Brain microvascular endothelial cell (primary cell): ENCODE results near the gene C13orf42.

ENCODE experiments used
- DNase-seq: peaks from one replicate; pipeline ENCODE4 v3.0.0-alpha.2; 2020
- H3K27ac ChIP-seq: fragments of 250-450 bp; sonication (Bioruptor Pico); 2 replicates; pipeline ENCODE4 v1.5.1; 2020; ENCODE audit warnings: mild to moderate bottlenecking, moderate library complexity
- H3K27me3 ChIP-seq: fragments of 250-450 bp; sonication (Bioruptor Pico); replicated peaks from 2 replicates; pipeline ENCODE4 v1.5.1; 2020; ENCODE audit warnings: mild to moderate bottlenecking
- H3K36me3 ChIP-seq: fragments of 250-450 bp; sonication (Bioruptor Pico); replicated peaks from 2 replicates; pipeline ENCODE4 v1.5.1; 2020; ENCODE audit warnings: mild to moderate bottlenecking
- H3K4me3 ChIP-seq: 2 replicates; pipeline ENCODE4 v1.5.1; 2011; ENCODE audit warnings: low read depth, mild to moderate bottlenecking, control low read depth, low read length, moderate library complexity
- in situ Hi-C: cut with HindIII; loops from 2 replicates; pipeline ENCODE4 v1.10.0; 2017; ENCODE audit warnings: low sequenced_read_pairs, low pct_ligation_motif_present
- TF ChIP-seq, protein P1 (sequence below): IDR thresholded peaks from 2 replicates; pipeline ENCODE4 v1.5.1; 2011; ENCODE audit warnings: low read depth, mild to moderate bottlenecking, moderate library complexity, low read length, control low read depth, inconsistent platforms; ENCODE audit errors: missing control alignments

C13orf42 gene

GRCh38 chr13:51148223-51148951, 37.3 kb upstream of the C13orf42 start:
- no peaks in the 10 kb centered on the region for H3K36me3 ChIP-seq
- TF ChIP-seq, protein P1, sequence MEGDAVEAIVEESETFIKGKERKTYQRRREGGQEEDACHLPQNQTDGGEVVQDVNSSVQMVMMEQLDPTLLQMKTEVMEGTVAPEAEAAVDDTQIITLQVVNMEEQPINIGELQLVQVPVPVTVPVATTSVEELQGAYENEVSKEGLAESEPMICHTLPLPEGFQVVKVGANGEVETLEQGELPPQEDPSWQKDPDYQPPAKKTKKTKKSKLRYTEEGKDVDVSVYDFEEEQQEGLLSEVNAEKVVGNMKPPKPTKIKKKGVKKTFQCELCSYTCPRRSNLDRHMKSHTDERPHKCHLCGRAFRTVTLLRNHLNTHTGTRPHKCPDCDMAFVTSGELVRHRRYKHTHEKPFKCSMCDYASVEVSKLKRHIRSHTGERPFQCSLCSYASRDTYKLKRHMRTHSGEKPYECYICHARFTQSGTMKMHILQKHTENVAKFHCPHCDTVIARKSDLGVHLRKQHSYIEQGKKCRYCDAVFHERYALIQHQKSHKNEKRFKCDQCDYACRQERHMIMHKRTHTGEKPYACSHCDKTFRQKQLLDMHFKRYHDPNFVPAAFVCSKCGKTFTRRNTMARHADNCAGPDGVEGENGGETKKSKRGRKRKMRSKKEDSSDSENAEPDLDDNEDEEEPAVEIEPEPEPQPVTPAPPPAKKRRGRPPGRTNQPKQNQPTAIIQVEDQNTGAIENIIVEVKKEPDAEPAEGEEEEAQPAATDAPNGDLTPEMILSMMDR, result no peak
- in situ Hi-C loops, result no loop called here
- H3K4me3 ChIP-seq, result no peak overlapping the region
- H3K27ac ChIP-seq, result no peak overlapping the region
- no peak for DNase-seq
- peaks cover 4% of the 10 kb centered on the region for H3K27me3 ChIP-seq

DNA sequence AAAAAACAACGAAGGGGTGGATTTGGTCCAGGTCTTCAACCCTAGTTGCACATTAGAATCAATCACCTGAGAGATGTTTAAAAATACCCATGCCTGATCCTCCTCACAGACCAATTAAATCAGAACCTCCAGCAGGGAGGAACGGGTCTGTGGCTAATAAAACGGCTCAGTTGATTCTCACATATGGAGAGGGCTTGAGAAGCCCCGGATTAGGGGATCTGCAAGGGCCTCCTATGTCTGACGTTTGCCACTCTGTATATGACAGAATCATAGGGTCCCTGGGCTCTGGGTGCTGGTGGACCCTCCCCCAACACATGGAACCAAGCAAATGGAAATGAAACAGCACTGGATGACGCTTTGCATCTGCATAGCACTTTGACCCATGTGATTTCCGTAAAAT, 36.7 kb upstream of the C13orf42 start:
- Histone ChIP-seq H3K27ac (no peak overlapping the region), H3K27me3 (peaks cover 4% of the 10 kb centered on the region), H3K4me3 (no peak overlapping the region), H3K36me3 (no peaks in the 10 kb centered on the region)
- TF ChIP-seq, protein P1, result no peak
- no peak for DNase-seq
- in situ Hi-C loops, result no loop called here

DNA sequence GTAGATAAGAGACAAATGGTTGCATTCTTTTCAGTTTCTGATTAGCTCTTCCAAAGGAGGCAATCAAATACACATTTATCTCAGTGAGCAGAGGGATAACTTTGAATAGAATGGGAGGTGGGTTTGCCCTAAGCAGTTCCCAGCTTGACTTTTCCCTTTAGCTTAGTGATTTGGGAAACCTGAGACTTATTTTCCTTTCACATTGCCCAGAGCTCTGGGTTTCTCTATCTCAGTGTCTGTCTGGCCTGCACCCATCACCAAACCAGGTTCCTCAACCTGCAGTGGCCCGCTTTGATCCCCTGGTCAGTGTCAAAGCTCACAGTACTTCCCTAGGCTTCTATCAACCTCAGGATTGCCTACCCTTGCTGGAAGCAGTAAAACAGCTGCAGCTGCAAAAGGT, 35.6 kb upstream of the C13orf42 start:
- DNase-seq, result no peak
- in situ Hi-C loops, result no loop called here
- TF ChIP-seq, protein P1, result no peak

GRCh38 chr13:51137250-51137649, 26.2 kb upstream of the C13orf42 start:
- Histone ChIP-seq H3K4me3 (no peak overlapping the region), H3K27ac (no peak overlapping the region), H3K36me3 (no peaks in the 10 kb centered on the region), H3K27me3 (no peaks in the 10 kb centered on the region)
- no peak for DNase-seq
- in situ Hi-C loops, result no loop called here
- TF ChIP-seq, protein P1, result no peak

More for the DNA sequence above, 35.6 kb upstream of the C13orf42 start:
- H3K27ac ChIP-seq, result no peak overlapping the region
- H3K4me3 ChIP-seq, result no peak overlapping the region
- H3K36me3 ChIP-seq, result no peaks in the 10 kb centered on the region
- peaks cover 4% of the 10 kb centered on the region for H3K27me3 ChIP-seq

DNA sequence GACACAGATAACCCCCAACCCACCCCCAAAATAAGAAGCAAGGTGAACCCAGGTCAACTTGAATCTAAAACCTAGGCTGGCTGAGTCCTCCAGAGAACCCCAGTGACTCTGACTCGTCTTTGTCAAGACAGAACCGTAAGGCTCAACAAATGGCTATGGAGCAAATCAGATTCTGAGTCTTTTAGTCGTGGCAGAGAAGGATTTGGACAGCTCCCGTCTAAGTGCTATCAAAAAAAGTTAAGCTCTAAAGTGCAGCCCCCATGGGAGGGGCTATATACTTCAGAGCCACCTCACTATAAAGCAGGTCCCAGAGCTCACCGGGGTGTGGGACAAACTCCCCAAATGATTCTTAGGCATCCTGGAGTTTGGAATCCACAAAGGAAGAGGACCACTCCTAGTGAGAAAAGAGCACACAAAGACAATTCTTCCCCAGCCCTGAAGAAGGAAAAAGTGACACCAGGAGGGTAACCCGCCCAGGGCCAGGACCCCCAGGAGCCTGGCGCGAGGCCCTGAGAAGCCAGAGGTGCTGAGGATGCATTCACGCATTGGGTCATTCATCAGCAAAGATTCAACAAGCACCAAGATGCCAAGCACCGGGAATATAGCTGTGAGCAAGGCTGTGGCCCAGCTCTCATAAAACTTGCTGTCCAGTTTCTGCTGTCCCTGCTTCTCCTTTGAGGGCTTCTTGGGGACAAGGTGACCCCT, 25.4 kb upstream of the C13orf42 start:
- H3K27ac ChIP-seq, result no peak overlapping the region
- in situ Hi-C loops, result no loop called here
- H3K27me3 ChIP-seq, result no peaks in the 10 kb centered on the region
- TF ChIP-seq, protein P1, result no peak
- no peak for DNase-seq
- H3K36me3 ChIP-seq, result no peaks in the 10 kb centered on the region
- no peak overlapping the region for H3K4me3 ChIP-seq
